ENCODE results near the gene BATF3. TPM values are rescaled to one million over a fixed set of nuclear protein-coding genes. Genes with fewer than 3 reads are reported as not detected.

BATF3 gene
- total RNA-seq, 6 experiments from 2014 or later: 0.68 to 2.7 (median 1.2) TPM; not detected in 3

GRCh38 chr1:212698467-212699103 lies 1.1 kb downstream of the BATF3 start:
- intact Hi-C loops (cut with DNase I): no loop called here
- Histone ChIP-seq H3K4me1 (peaks cover 0 to 22% (median 6%) of the 10 kb centered on the region in 4 donors), H3K9me3 (no peaks in the 10 kb centered on the region), H3K27me3 (peaks cover 0 to 14% of the 10 kb centered on the region in 2 donors), H3K36me3 (no peaks in the 10 kb centered on the region), H3K4me3 (peak overlapping the region; percentile 48 to 50 (median 49)), H3K27ac (no peak overlapping the region)
- 46% methylated on average over 8 of the region's 12 CpGs for WGBS (ENCODE audit: insufficient coverage, low coverage, low lambda C conversion rate, missing lambda C conversion rate)
- ATAC-seq (peak in 2 of 4 donors; percentile 4 to 6), DNase-seq (no peak)
- no peak for TF ChIP-seq POLR2A (IDR thresholded peaks at IDR 0.05)
- TF ChIP-seq CTCF (IDR thresholded peaks at IDR 0.05): no peak

- Histone ChIP-seq H3K27me3 (peaks cover 0 to 14% of the 10 kb centered on the region in 2 donors), H3K27ac (no peak overlapping the region), H3K4me3 (no peak overlapping the region), H3K36me3 (no peaks in the 10 kb centered on the region), H3K9me3 (no peaks in the 10 kb centered on the region), H3K4me1 (peaks cover 0 to 22% (median 6%) of the 10 kb centered on the region in 4 donors)
- no peak for TF ChIP-seq CTCF (IDR thresholded peaks at IDR 0.05)
- TF ChIP-seq POLR2A (IDR thresholded peaks at IDR 0.05): no peak
- 57% methylated on average over 9 of the region's 13 CpGs for WGBS (ENCODE audit: insufficient coverage, low coverage, low lambda C conversion rate, missing lambda C conversion rate)
- intact Hi-C loops (cut with DNase I): no loop called here
- DNase-seq (no peak), ATAC-seq (no peak)
Observed at GRCh38 chr1:212696721-212697331, 2.8 kb downstream of the BATF3 start.

GRCh38 chr1:212692774-212693644 lies 6.6 kb downstream of the BATF3 start:
- 67% methylated on average over 2 of the region's 9 CpGs for WGBS (ENCODE audit: insufficient coverage, low coverage, low lambda C conversion rate, missing lambda C conversion rate)
- intact Hi-C loops (cut with DNase I): no loop called here
- Histone ChIP-seq H3K27me3 (peaks cover 0 to 9% of the 10 kb centered on the region in 2 donors), H3K4me1 (no peaks in the 10 kb centered on the region), H3K36me3 (no peaks in the 10 kb centered on the region), H3K4me3 (no peak overlapping the region), H3K9me3 (no peaks in the 10 kb centered on the region), H3K27ac (no peak overlapping the region)
- no peak for TF ChIP-seq POLR2A (IDR thresholded peaks at IDR 0.05)
- TF ChIP-seq CTCF (IDR thresholded peaks at IDR 0.05): no peak
- DNase-seq (no peak), ATAC-seq (no peak)

- 46% methylated on average over 8 of the region's 9 CpGs for WGBS (ENCODE audit: insufficient coverage, low coverage, low lambda C conversion rate, missing lambda C conversion rate)
- no peaks in the 10 kb centered on the region for H3K9me3 ChIP-seq
- TF ChIP-seq POLR2A (IDR thresholded peaks at IDR 0.05): no peak
- no peak for TF ChIP-seq CTCF (IDR thresholded peaks at IDR 0.05)
- intact Hi-C loops (cut with DNase I): no loop called here
- ATAC-seq: no peak
- H3K4me1 ChIP-seq: no peaks in the 10 kb centered on the region
- no peak overlapping the region for H3K27ac ChIP-seq
- H3K36me3 ChIP-seq: no peaks in the 10 kb centered on the region
- no peak for DNase-seq
- H3K27me3 ChIP-seq: peaks cover 0 to 4% of the 10 kb centered on the region in 2 donors
- H3K4me3 ChIP-seq: no peak overlapping the region
Observed at GRCh38 chr1:212691561-212692071, 8.0 kb downstream of the BATF3 start.
